ENCODE results near the gene CACNA2D3.

Gene CACNA2D3

DNA sequence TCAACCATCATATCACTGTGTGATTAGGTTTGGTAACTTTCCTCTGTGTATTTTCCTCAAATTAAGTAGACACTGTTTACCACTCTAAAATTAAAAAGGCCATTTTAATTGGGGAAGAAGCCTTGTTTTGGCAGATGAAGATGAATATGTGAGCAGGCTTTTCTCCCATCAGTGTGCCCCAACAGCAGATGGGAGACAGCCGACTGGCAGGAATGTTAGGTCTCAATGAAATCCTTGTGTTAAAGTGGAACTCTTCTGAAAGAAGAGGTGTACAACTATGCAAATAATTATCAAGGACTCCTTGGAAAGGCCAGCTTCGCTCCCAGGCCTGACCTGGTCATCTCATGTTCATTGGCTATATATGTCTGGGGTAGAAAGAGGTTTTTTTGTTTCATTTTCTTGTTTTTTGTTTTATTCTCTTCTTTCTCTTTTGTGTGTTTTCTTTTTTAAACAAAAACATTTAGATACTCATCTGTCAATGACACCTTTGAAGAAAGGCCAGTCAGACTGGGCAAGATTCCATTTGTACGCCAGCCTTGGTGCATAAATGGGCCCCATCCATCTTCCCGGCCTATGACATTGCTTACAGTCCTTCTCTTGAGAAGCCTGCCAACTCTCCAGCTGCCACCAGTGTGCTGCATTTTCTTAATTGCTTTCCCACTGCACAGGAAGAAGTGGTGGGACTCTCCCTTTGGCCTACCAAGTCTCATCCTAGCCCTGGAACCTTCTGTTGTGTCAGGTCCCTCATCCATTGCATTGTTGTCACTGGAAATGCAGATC lies 779.7 kb downstream of the CACNA2D3 start:
- no peak for DNase-seq

- no peak for DNase-seq
Measured at GRCh38 chr3:54905261-54905888, 783.0 kb downstream of the CACNA2D3 start.

DNA sequence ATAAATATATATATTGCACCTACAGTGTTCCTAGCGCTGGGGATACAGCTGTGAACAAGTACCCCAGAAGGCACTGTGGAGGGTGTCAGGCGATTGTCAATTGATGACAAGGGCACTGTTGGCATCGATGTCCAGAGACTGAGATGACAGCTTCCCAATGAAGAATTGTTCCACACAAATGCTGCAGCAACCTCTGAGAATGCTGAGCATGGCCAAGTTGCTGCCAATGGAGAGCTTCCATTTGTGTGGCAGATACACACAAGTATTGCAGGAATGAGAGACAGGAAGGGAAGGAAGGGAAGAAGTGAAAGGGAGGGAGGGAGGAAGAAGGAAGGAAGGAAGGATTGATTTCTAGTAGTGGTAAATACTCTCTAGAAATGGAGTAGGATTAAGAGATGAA lies 783.6 kb downstream of the CACNA2D3 start:
- no peak for DNase-seq

DNA sequence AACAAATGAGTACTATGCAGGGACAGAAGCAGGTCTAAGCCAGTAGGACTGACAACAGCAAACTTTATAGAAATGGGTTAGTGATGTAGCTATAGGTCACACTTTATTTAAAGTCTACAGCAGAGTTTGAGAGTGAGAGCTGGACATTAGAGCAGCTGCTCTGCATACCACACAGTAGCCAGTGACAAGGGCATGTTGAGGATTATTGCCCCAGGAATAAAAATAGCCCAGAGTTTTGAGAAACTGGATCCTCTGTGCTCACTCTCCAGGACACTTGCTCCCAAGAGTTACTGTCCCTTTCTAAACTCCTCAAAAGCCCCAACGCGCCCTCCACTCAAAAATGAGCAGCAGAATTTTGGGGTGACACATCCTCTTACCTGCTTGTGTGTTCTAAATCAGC lies 784.4 kb downstream of the CACNA2D3 start:
- no peak for DNase-seq

- no peak for DNase-seq
Measured at GRCh38 chr3:54909191-54909590, 786.8 kb downstream of the CACNA2D3 start.

DNA sequence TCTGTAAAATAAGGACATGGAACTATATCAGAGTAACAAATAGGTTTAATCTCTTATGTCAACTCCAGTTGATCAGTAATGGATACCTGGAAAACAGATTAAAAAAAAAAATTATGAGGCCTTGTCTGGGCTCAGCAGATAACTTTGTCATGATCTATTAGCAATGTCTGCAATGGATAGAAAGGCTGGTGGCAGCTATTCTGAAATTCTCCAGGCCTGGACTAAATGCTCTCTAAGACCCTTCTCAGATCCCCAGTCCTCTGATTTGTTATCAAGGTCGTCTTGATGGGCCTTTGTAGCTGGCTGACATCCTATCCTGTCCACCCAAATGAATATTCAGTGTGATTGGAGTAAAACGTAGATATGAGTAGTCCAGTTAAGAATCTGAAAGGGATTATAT lies 791.8 kb downstream of the CACNA2D3 start:
- DNase-seq, result no peak

DNA sequence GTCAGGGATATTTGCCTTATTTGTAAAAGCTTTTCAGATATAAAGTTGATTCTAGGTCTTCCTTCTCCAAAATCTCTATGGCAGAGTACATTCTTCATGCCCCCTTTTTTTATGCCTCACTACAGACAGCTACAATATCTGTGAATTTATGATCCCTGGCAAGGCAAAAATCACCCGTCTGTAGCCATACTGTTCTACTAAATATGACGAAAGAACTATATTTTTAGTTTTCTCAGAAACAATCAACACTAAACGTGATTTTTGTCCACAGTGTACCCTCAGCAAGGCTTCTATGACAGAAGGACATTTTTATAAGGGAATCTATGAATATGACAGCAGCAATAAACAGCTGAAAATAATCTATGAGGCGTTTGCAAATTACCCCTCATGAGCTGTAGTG lies 792.8 kb downstream of the CACNA2D3 start:
- DNase-seq, result no peak

GRCh38 chr3:54915976-54916375 lies 793.6 kb downstream of the CACNA2D3 start:
- DNase-seq, result no peak

DNA sequence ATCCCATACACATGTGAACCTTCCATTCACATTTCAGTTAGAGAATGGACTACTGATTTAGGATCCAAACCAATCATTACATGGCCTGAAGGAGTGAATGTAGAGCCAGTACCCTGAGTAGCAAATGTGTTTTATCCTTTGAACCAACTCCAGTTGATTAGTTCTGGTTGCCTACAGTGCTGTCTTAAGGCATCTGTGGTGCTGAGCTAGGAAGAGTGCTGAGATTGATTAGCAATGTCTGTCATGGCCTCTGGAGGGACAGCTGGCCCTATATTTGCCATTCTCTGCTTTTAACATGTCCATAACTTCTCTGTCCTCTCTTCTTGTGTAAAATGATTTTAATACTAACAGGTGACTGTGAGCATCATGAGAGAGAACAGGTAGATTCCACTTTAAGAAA lies 794.4 kb downstream of the CACNA2D3 start:
- no peak for DNase-seq

- DNase-seq, result no peak
Measured at GRCh38 chr3:54917174-54917573, 794.8 kb downstream of the CACNA2D3 start.

DNA sequence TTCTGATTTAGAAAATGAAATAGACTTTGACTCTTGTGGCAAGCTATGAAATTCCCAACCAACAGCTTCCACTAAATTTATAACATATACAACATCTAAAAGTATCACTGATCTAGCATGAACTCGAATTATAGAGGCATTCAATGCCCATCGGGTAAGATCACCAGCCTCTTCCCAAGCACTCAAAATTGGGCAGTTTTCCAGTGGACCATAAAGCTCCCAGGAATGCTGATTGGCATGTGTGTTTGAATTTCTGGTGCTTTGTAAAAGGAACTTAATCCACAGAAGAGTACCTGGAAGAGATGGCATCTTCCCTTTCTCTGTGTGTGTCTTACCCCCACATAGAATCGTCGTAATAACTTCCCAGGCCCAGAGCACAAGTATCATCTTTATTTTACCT lies 795.5 kb downstream of the CACNA2D3 start:
- no peak for DNase-seq

DNA sequence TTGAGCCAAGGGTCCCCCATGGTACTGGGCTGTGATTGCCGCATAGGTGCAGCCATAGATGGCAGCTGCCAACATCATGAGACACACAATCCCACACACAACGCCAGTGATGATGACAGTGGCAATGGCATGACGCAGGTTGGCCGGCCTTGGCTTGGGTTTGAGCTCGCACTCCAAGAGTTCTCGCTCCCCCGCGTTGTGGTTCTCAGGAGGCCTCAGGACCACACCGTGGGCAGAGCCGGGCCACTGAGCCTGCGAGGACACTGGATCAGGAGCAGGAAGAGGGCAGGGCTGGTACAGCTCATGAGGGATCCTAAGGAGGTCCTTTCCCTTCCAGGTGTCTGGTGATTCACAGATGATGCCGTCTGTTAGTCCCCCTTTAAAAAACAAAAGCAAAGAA lies 796.2 kb downstream of the CACNA2D3 start:
- DNase-seq, result no peak

- DNase-seq, result no peak
Measured at GRCh38 chr3:54928046-54928770, 805.9 kb downstream of the CACNA2D3 start, which contains the start of gene LRTM1. Gene LRTM1, minus strand, starts transcription at chr3:54928059. Its CDS starts 148 bp downstream, at chr3:54927911.

- no peak for DNase-seq
Measured at GRCh38 chr3:54931182-54931581, 808.8 kb downstream of the CACNA2D3 start.

- DNase-seq, result no peak
Measured at GRCh38 chr3:54932606-54933005, 810.3 kb downstream of the CACNA2D3 start.

DNA sequence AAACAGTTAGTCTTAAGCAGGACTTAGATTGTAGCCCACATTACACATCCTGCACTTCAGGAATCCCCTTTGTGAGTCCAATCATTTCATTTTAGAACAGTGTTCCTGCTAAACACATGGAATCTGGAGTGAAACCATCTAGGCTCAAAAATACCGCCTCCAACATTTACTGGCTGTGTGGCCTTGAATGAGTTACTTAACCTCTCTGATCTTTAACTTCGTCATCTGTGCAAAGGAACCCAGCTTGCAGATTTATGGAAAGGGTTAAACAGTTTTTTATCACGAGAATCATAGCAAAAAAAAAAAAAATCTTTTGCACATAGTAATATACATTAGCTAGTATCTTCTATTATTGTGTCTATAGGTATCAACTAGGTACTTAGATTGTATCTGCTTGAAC lies 813.5 kb downstream of the CACNA2D3 start:
- no peak for DNase-seq

DNA sequence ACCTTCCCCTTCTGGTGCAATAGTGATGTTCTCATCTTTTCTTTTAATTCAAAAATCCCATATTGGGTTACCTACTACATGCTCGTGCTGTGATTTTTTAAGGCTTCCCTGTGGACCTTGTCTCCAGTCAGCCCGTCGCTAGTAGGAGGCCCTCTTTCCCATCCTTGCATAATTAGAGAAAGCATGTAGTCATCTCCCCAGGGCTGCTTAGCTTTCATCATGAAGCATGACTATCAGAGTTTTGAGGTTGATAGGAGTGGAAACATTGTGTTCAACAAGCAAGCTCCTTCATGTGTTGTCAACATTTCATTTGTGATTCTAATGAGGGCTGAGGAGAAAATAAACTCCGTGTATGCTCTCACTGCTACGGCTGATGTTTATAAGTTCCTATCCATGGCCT lies 814.2 kb downstream of the CACNA2D3 start:
- no peak for DNase-seq

- DNase-seq, result no peak
Measured at GRCh38 chr3:54939557-54940300, 817.4 kb downstream of the CACNA2D3 start.

DNA sequence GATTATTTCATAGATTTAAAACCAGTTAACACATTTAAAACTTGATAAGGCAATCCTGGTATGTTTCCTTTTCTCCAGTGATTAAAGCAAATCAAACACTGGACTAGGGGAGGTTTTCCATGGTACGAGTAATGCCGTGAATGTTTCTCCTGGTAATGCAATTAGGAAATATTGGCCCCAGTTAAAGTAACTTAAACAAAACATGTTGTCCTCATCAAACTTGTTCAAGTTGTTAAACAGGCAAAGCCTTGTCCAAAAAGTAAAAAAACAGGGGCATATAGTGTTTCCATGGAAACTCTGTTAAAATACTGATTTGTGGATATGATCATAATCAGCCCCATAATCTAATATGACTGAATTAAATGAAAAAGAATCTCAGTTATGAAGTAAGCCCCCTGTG lies 818.6 kb downstream of the CACNA2D3 start:
- no peak for DNase-seq

- no peak for DNase-seq
Measured at GRCh38 chr3:54941690-54942362, 819.5 kb downstream of the CACNA2D3 start.

DNA sequence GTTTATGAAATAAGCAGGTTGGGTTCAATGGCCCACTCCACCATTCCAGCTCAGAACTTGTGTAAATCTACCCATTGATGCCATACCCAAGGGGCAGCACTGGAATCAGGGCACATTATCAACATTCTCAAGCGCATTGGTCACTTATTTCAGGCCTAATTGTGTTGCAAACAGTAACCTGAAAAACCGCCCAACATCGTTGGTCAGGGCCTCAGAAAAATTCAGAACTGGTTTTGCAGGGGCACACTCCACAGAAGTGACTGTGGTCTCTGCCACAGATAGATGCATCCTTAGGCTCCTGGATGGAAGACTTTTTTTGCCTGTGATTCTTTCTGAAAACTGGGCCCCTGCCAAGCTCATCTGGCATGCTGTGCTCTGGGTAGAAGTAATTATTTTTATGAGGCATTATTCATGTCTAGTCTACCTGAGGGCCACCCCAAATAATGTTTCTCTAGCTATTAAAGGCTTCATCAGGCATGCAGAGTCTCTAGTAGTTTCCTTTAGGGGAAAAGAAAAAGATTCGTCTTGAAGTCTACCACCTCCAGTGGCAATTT lies 827.2 kb downstream of the CACNA2D3 start:
- no peak for DNase-seq

- no peak for DNase-seq
Measured at GRCh38 chr3:54950391-54951003, 828.1 kb downstream of the CACNA2D3 start.
